HG03571 (cell line): ENCODE results near the gene KIF1C.

ENCODE experiments used
- ATAC-seq: cut with Tn5 transposase; IDR thresholded peaks from one replicate; pipeline ENCODE4 v1.9.1; 2021; ENCODE audit not compliant: unreplicated experiment

KIF1C gene

GRCh38 chr17:4968486-4969046 is 29.2 kb upstream of the KIF1C start:
- no peak for ATAC-seq

DNA sequence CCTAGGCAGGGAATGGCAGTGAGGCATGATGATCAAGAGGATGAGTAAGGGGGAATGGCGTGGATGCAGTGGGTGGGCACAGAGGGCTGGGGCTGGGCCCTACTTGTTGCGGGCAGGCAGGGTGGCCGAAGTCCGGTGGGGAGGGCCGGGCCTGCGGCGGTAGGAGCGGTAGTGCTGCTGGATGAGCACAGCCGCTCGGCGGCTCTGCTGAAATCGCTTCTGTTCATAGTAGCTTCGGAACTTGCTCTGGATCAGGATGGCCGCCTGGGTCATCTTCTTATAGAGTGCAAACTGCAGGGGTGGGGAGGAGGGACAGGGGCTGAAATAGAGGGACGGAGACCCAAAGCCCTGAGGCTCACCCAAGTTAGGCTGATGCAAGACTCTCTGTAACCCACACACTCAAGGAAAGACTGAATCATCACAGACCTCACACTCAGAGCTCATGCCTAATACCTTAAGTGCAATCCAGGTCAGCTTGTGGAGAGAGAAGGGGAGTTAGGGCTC is 28.7 kb upstream of the KIF1C start:
- no peak for ATAC-seq

GRCh38 chr17:4969551-4970173 is 28.1 kb upstream of the KIF1C start:
- ATAC-seq, result no peak

DNA sequence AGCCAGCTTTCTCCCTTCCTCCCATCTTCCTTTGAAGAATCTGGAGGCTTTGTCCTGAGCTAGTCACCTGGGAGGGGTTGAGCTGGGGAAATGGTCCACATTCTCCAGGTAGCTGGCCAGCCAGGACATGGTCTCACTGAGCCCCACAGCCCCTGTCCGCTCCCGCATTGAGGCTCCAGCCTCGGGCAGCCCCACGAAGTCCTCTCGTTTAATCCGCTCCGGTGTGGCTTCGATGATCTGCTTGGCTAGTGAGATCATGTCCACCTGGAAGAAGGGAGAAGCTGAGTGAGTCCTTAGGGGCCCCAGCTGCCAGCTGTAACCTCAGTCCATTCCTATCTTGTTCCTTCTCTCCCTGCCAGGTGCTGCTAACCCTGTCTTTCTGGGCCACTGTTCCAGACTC is 27.5 kb upstream of the KIF1C start:
- no peak for ATAC-seq

- ATAC-seq, result no peak
Observed at GRCh38 chr17:4971826-4972225, 25.9 kb upstream of the KIF1C start.

DNA sequence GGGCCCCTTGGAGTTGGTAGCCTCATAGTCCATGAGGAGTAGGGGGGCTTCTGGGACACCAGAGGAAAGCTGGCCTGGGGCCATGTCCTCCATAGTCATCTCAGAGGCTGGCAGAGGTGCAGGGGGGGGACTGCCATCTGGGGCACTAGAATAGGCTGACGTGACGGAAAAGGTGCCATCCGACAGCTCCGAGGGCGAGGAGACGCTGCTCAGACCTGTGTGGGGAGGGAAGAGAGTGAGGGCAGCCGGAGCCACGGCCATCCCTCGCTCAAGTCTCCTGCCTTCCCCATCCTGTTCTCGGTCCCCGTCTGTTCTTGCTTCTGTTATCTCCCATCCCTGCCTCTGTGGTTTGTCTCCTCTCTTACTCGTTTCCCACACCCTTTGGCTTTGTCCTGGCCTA is 25.4 kb upstream of the KIF1C start:
- no peak for ATAC-seq

- no peak for ATAC-seq
Observed at GRCh38 chr17:4972752-4973151, 25.0 kb upstream of the KIF1C start.

DNA sequence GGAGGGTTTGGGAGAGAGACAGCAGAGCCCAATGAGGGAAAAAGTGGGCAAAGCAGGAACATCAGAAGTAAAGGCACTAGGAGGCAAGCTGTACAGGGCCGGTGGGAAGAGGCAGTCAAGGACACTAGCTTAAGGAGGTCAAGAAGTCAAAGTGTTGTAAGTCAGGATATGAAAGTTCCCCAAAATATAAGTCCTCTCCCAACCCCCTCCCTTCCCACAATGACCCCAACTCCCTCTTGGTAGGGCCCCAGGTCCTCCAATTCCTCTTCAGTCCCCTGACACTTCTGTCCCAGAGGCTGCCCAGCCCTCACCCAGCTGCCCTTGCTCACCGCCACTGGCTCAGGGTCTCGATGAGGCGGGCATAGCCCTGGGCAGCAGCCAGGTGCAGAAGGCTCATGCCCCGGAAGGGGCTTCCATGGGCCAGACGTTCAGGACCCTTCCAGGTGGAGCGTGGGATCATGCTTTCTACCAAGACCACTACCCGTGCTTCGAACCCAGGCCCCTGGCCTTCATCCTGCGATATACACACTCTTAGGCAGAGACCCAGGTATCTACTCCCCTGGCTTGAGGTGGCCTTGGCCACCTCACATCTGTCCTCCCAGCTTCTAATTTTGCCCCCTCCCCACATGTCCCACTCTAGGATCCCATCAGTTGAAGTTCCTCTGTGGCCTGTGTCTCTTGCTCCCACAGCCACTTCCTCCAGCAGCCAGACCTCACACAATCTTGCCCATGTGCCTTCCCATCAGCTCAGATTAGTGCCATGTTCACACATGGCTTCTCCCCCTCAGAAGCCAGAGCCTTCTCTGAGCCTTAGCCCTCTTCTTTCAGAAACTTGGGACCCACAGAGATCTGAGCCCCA is 24.3 kb upstream of the KIF1C start:
- no peak for ATAC-seq

DNA sequence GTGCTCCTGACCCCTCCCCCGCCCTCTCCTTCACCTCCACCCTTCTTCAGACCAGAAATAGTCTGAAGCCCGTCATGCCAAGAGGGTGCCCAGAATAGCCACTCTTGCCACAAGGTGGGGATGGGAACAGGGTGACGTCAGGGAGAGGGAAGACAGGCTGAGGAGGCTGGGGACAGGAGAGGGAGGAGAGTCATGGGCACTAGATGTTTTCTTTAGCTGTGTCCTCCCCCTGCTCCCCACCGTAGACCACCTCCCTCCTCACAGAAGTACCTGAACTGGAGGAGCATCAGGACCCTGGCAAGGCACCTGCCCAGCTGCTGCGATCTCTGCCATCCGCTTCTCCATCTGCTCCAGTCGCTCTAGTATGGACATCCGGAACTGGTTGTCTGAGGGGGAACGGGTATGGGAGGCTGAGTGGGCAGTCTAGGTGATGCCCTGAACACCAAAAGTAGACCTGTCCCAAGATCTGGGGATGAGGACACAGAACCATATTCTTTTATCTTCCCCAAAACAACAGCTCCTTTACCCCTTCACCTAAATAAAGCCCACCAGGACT is 23.6 kb upstream of the KIF1C start:
- no peak for ATAC-seq

DNA sequence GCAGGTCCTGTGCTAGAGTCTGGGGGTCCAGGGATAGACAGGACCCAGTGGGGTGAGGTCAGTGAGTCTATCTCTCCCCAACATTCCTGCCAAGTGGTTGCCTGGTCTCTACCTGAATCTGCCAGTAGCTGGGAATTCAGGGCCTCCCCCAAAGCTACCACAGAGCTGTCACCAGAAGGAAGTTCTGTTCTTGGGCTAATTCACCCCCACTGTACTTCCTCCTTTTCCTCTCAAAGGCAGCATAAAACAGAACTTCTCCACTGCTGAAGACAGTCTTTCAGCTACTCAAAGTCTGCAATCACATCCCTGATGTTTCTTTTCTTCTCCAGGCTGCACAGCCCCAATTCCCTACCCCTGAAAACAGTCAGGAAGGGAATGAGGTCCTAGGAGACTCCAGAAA is 19.0 kb upstream of the KIF1C start:
- no peak for ATAC-seq

GRCh38 chr17:4980644-4981216 is 17.0 kb upstream of the KIF1C start:
- ATAC-seq, result no peak

DNA sequence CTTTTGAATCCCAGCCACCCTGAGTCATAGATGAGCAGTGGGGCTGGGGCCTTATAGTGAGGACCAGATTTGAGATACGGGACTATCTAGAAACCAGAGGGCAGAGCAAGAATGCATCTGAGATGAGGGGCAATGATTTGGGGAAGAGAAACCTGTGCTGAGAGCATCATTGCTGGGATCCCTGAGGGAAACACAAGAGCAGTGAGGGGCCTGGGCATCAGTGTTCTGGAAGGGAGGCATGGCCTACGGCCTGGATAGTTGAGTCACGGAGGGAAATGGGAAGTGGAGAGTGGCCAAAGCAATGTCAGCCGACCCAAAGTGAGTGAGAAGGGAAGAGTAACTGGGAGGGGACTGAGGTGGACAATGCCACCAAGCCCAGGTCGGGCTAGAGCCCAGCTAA is 15.4 kb upstream of the KIF1C start:
- no peak for ATAC-seq

DNA sequence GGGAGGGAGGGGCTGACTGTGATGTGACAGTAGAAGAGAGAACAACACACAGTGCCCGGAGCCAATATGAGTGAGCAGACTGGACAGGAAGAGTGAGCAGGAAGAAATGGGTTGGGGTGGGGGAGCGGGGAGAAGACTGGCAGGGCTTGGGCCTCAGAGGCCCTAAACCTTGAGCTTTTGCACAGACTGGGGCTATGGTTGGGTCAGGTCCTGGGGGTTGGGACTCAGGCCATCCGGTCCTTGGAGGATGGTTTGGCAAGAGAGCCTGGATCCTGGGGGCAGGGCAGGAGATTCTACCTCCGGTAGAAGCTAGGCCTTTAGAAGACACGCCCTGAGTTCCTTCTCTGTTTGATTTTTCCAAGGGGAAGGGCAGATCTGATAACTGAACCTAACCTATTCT is 11.3 kb upstream of the KIF1C start:
- no peak for ATAC-seq

DNA sequence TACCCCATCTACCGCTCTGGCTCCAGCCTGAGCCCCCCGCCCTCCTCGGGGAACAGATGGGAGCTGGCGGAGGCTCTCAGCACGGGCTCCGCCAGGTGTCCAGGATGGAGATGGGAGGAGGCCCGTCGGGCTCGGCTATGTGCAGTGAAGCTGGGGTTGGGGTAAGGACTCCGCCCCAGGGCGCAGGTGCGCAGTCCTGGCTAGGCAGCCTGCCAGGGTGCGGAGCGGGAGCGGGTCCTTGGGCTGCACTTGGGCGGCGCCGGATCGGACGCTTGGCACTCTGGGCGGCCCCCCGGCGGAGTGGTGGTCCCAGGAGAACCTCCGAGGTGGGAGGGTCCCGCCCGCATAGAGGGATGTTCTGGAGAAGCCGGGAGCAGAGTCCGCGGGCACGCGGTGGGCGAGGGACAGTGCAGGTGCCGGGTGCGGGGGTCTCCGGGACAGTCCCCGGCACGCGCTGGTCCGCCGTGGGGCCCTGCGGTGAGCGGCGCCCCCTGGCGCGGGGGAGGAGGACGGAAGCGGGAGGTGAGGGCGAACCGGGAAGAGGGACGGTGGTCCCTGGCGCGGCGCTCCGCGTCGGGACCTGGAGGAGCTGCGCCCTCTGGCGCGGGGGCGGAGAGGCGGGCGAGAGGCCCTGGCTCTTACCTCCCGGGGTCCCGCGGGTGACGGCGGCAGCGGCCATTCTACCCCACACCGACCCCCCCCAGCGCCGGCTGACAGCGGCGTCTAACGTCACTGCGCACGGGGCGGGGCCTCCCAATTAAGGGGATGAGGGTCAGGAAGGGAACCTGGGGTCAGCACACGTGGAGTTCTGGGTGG is 10.6 kb upstream of the KIF1C start, which contains the start of gene CAMTA2:
TSS of gene CAMTA2 (minus strand) at position 725 of the 816 bp plus-strand sequence. CDS start 1,453 bp downstream, outside the sequence.
- peak; percentile 58 for ATAC-seq

DNA sequence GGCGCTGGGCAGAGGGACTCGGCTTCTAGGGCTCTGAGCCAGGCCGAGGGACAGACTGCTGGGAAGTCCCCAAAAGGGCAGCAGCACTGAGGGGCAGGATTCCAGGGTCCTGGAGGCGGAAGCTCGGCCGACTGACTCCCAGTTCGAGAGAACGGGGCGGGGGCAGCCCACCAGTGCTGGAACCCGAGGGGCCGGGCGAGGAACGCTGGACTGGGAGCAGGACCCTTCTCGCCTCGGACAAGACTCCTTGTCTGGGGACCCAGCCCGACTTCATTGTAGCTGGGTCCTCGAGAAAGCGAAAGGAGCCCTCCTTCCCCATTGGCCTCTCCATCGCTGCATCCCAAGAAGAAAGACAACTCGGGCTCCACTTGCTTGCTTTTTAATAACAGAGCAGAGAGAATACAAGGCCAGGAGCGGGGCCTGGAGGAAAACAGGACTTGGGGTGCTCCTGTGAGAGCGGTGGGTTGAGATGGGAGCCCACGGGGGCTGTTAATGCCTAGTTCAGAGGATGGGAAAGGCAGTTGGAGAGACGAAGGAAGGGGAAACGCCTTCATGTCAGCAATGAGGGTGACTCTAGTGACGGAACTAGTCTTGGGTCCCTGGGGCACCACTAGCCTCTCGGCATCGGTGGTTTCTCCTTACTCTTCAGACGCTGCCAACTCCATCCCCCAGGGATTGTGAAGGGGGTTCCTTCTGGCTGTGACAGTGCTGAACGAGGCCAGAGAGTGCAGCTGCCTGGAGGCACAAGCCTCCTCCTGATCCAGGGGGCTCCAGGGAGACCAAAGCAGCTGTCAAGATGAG is 9.8 kb upstream of the KIF1C start:
- ATAC-seq, result no peak

GRCh38 chr17:4994081-4994595 is 3.6 kb upstream of the KIF1C start:
- ATAC-seq, result no peak

DNA sequence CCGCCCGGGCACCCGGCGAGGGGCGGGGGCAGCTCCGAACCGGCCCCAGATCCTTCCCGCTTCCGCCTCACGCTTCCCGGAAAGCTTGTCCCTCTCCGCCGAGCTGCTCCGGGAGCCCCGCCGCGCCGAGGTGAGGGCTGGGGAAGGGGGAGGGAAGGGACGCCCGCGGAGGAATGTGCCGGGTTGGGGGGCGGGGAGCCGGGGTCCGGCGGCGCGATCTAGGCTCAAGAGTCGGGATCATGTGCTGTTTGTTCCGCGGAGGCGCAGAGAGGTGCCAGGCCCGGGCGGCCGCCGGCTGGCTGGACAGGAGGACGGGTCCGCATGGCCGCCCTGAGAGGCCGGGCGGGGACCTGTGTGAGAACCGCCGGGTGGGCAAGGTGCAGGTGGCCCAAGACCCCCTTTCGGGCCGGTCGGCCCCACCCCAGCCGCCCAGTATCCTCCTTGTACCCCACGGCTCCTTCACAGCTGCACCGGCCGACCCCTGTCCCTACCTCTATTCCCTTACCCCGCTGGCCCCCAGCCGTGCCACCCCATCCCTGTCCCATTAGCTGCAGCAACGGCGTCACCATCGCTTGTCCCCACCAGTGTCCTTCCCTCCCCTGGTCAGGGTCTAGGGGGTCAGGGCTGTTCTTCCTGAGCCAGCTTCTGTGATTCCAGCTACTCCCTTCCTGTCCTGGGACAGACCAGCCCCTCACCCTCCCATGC is 429 bp downstream of the KIF1C start:
- ATAC-seq, result peak; percentile 4

- ATAC-seq, result no peak
Observed at GRCh38 chr17:4998732-4999429, 1.1 kb downstream of the KIF1C start.
